DMS 273 (cell line): ENCODE results near the gene MLANA.

ENCODE experiments used
- DNase-seq: peaks from one replicate; lab custom pipeline; 2025; ENCODE audit not compliant: unreplicated experiment; lab: John Stamatoyannopoulos, UW

The MLANA gene

GRCh38 chr9:5899292-5899691 is 8.6 kb downstream of the MLANA start:
- DNase-seq: peak; percentile 4

- DNase-seq: no peak
Measured at GRCh38 chr9:5900622-5901021, 9.9 kb downstream of the MLANA start.

- no peak for DNase-seq
Measured at GRCh38 chr9:5902377-5902776, 11.7 kb downstream of the MLANA start.

- DNase-seq: no peak
Measured at GRCh38 chr9:5908918-5909317, 18.2 kb downstream of the MLANA start.

- no peak for DNase-seq
Measured at GRCh38 chr9:5909976-5910375, 19.3 kb downstream of the MLANA start.

- DNase-seq: no peak
Measured at GRCh38 chr9:5910413-5911057, 19.8 kb downstream of the MLANA start.

- no peak for DNase-seq
Measured at GRCh38 chr9:5915438-5915837, 24.7 kb downstream of the MLANA start.

GRCh38 chr9:5917273-5917672 is 26.6 kb downstream of the MLANA start:
- DNase-seq: no peak

- DNase-seq: no peak
Measured at GRCh38 chr9:5917888-5918287, 27.2 kb downstream of the MLANA start.

- no peak for DNase-seq
Measured at GRCh38 chr9:5918460-5918859, 27.8 kb downstream of the MLANA start.

- peak; percentile 1 for DNase-seq
Measured at GRCh38 chr9:5920860-5921328, 30.2 kb downstream of the MLANA start.

- no peak for DNase-seq
Measured at GRCh38 chr9:5922192-5922591, 31.5 kb downstream of the MLANA start.

GRCh38 chr9:5931657-5932056 is 41.0 kb downstream of the MLANA start:
- no peak for DNase-seq

GRCh38 chr9:5938449-5938848 is 47.8 kb downstream of the MLANA start:
- no peak for DNase-seq

- DNase-seq: no peak
Measured at GRCh38 chr9:5939530-5939929, 48.8 kb downstream of the MLANA start.

- no peak for DNase-seq
Measured at GRCh38 chr9:5941214-5941613, 50.5 kb downstream of the MLANA start.

- no peak for DNase-seq
Measured at GRCh38 chr9:5945112-5945511, 54.4 kb downstream of the MLANA start.

GRCh38 chr9:5947912-5948311 is 57.2 kb downstream of the MLANA start:
- DNase-seq: peak; percentile 45

GRCh38 chr9:5949103-5949699 is 58.5 kb downstream of the MLANA start:
- DNase-seq: peak; percentile 28

GRCh38 chr9:5950261-5950660 is 59.6 kb downstream of the MLANA start:
- no peak for DNase-seq

GRCh38 chr9:5951686-5952211 is 61.1 kb downstream of the MLANA start:
- DNase-seq: no peak
